ENCODE data around the gene NR4A3. TPM values are rescaled to one million over a fixed set of nuclear protein-coding genes. Genes with fewer than 3 reads are reported as not detected.

Gene NR4A3
- polyA plus RNA-seq, 1 donor (not counting 4 experiments of a cell fraction or from before 2014, with no cell fraction given): 0.16 TPM

GRCh38 chr9:99832558-99832864 is 10.8 kb downstream of the NR4A3 start:
- Histone ChIP-seq H4K20me1 (ENCODE audit: control insufficient read depth, extremely low read depth, insufficient read depth, low read length) (no peaks in the 10 kb centered on the region), H3K36me3 (ENCODE audit: control insufficient read depth in 2 of 2, extremely low read depth in 1 of 2, insufficient read depth in 2 of 2, low read length in 2 of 2) (no peaks in the 10 kb centered on the region), H3K4me2 (ENCODE audit: control insufficient read depth, extremely low read depth, insufficient read depth, low read depth, low read length) (no peak overlapping the region), H3K4me3 (ENCODE audit: control insufficient read depth in 2 of 3, extremely low read depth in 1 of 3, insufficient read depth in 2 of 3, low read depth in 1 of 3, low read length in 3 of 3) (no peak overlapping the region), H3K27me3 (ENCODE audit: control insufficient read depth, extremely low read depth, insufficient read depth, low read length) (peaks cover 31% of the 10 kb centered on the region), H2AFZ (ENCODE audit: control insufficient read depth, low read length) (no peak overlapping the region), H3K9me1 (ENCODE audit: control insufficient read depth, extremely low read depth, insufficient read depth, low read length) (no peaks in the 10 kb centered on the region), H3K9me3 (ENCODE audit: control insufficient read depth, low read depth, low read length) (no peaks in the 10 kb centered on the region), H3K27ac (ENCODE audit: control insufficient read depth, insufficient read depth, low read length) (no peak overlapping the region), H3K9ac (ENCODE audit: control insufficient read depth, extremely low read depth, insufficient read depth, low read length) (no peak overlapping the region), H3K4me1 (ENCODE audit: control insufficient read depth, extremely low read depth, insufficient read depth, low read length) (no peaks in the 10 kb centered on the region), H3K79me2 (ENCODE audit: control insufficient read depth, insufficient read depth, low read length) (no peaks in the 10 kb centered on the region)
- TF ChIP-seq CTCF (optimal IDR thresholded peaks at IDR 0.05 in 1 of 3, IDR thresholded peaks at IDR 0.05 in 1 of 3, conservative IDR thresholded peaks at IDR 0.05 in 1 of 3; ENCODE audit: extremely low read depth in 1 of 3, insufficient read depth in 2 of 3, low read length in 3 of 3) (no peak), EZH2 (IDR thresholded peaks at IDR 0.05; ENCODE audit: low read length) (no peak)
- dilution Hi-C loops (cut with MboI; ENCODE audit: extremely low pct_ligation_motif_present, low sequenced_read_pairs): no loop called here
- no peak for FAIRE-seq
- no peak for DNase-seq (ENCODE audit: low read depth, low spot score)

- TF ChIP-seq CTCF (optimal IDR thresholded peaks at IDR 0.05 in 1 of 3, IDR thresholded peaks at IDR 0.05 in 1 of 3, conservative IDR thresholded peaks at IDR 0.05 in 1 of 3; ENCODE audit: extremely low read depth in 1 of 3, insufficient read depth in 2 of 3, low read length in 3 of 3): no peak
- no peak for TF ChIP-seq EZH2 (IDR thresholded peaks at IDR 0.05; ENCODE audit: low read length)
- Histone ChIP-seq H3K9me3 (ENCODE audit: control insufficient read depth, low read depth, low read length) (no peaks in the 10 kb centered on the region), H3K79me2 (ENCODE audit: control insufficient read depth, insufficient read depth, low read length) (no peaks in the 10 kb centered on the region), H2AFZ (ENCODE audit: control insufficient read depth, low read length) (no peak overlapping the region), H3K4me2 (ENCODE audit: control insufficient read depth, extremely low read depth, insufficient read depth, low read depth, low read length) (no peak overlapping the region), H3K9me1 (ENCODE audit: control insufficient read depth, extremely low read depth, insufficient read depth, low read length) (no peaks in the 10 kb centered on the region), H3K27ac (ENCODE audit: control insufficient read depth, insufficient read depth, low read length) (no peak overlapping the region), H4K20me1 (ENCODE audit: control insufficient read depth, extremely low read depth, insufficient read depth, low read length) (no peaks in the 10 kb centered on the region), H3K4me1 (ENCODE audit: control insufficient read depth, extremely low read depth, insufficient read depth, low read length) (no peaks in the 10 kb centered on the region), H3K9ac (ENCODE audit: control insufficient read depth, extremely low read depth, insufficient read depth, low read length) (no peak overlapping the region), H3K36me3 (ENCODE audit: control insufficient read depth in 2 of 2, extremely low read depth in 1 of 2, insufficient read depth in 2 of 2, low read length in 2 of 2) (no peaks in the 10 kb centered on the region), H3K4me3 (ENCODE audit: control insufficient read depth in 2 of 3, extremely low read depth in 1 of 3, insufficient read depth in 2 of 3, low read depth in 1 of 3, low read length in 3 of 3) (no peak overlapping the region), H3K27me3 (ENCODE audit: control insufficient read depth, extremely low read depth, insufficient read depth, low read length) (peaks cover 19% of the 10 kb centered on the region)
- dilution Hi-C loops (cut with MboI; ENCODE audit: extremely low pct_ligation_motif_present, low sequenced_read_pairs): no loop called here
- no peak for DNase-seq (ENCODE audit: low read depth, low spot score)
- no peak for FAIRE-seq
Observed at GRCh38 chr9:99833735-99834134, 12.1 kb downstream of the NR4A3 start.

Measured in keratinocyte (primary cell).